Stimulated activated effector memory CD8-positive, alpha-beta T cell treated with anti-CD3 and anti-CD28 coated beads, Interleukin-12 subunit alpha, Interleukin-12 subunit beta, amount 100 ng/mL, for 72 hours (primary cell): ENCODE results near the gene HDAC4.
"Not testable (repeated sequence)": the region's sequence is repeated elsewhere in the genome, so short reads cannot be mapped to it uniquely, and the experiment has no call there.

Source experiments
- ATAC-seq: fragments of 150-1000 bp; cut with Tn5 transposase; 2 replicates; pipeline ENCODE4 v1.10.0; 2021
- DNase-seq, 2 donors: peaks; one replicate each; pipeline ENCODE4 v3.0.0; 2021 to 2022; ENCODE audit warnings: low spot score in 2 of 2
- H3K27ac Mint-ChIP-seq: one replicate; pipeline ENCODE4 v1.8.0; 2022; ENCODE audit warnings: mild to moderate bottlenecking, mixed read lengths
- H3K36me3 Mint-ChIP-seq: one replicate; pipeline ENCODE4 v1.8.0; 2022; ENCODE audit warnings: mild to moderate bottlenecking, mixed read lengths
- H3K4me1 Mint-ChIP-seq: one replicate; pipeline ENCODE4 v1.8.0; 2022; ENCODE audit warnings: mixed read lengths
- H3K4me3 Mint-ChIP-seq: one replicate; pipeline ENCODE4 v1.8.0; 2022; ENCODE audit warnings: mild to moderate bottlenecking, mixed read lengths
- H3K9me3 Mint-ChIP-seq: one replicate; pipeline ENCODE4 v1.8.0; 2022; ENCODE audit warnings: mixed read lengths

The HDAC4 gene

DNA sequence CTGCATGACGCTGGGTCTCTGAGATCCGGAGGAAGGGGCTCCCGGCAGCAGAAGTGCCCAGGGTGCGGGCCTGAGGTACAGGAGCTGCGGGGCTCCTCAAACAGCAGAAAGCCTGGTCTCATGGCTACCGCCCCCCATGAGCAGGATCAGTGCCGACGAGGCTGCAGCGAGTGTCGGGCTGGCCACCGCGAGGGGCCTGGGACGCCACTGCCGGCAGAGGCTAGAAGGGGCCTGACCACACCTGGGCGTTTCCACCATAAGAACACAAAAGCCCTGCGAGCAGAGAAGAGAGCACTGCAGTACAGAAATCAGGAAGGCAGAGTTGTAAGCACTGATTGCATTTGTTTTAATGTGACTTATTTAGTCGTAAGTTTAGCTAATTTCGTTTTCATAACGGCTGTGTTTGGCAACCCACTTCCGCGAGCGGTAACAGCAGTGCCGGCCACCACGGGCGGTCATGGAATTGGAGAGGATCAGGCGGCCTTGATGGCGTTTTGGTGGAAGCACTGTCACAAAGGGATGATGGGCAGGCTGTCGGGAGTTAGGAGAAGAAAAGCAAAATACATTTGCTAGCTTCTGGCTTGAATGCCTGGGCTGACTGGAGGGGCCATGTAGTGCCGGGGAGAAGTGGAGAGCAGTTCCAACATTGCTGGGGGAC is 117.4 kb downstream of the HDAC4 start:
- Mint-ChIP-seq H3K9me3 (no peaks in the 10 kb centered on the region), H3K36me3 (peaks cover 4% of the 10 kb centered on the region), H3K4me1 (peaks cover 40% of the 10 kb centered on the region), H3K27ac (no peak overlapping the region), H3K4me3 (no peak overlapping the region)
- no peak for ATAC-seq
- DNase-seq, result no peak

DNA sequence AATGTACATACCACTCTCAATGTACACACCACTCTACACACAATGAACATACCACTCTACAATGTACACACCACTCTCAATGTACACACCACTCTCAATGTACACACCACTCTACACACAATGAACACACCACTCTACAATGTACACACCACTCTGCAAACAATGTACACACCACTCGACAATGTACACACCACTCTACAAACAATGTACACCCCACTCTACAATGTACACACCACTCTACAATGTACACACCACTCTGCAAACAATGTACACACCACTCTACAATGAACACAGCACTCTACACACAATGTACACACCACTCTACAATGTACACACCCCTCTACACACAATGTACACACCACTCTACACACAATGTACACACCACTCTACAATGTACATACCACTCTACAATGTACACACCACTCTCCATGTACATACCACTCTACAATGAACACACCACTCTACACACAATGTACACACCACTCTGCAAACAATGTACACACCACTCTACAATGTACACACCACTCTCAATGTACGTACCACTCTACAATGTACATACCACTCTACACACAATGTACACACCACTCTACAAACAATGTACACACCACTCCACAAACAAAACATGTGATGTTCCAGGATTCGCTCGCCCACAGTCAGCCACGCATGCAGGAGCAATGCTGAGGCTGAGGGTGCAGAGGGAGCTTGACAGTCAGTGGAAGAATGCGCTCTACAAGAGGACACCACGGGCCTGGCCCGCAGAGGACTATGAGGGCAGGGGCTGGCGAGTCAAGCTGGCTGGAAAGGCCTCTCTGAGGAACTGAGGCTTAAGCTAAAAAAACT is 118.2 kb downstream of the HDAC4 start:
- Mint-ChIP-seq H3K4me3 (no peak overlapping the region), H3K27ac (no peak overlapping the region), H3K36me3 (no peaks in the 10 kb centered on the region), H3K9me3 (no peaks in the 10 kb centered on the region), H3K4me1 (peaks cover 37% of the 10 kb centered on the region)
- no peak for ATAC-seq
- no peak for DNase-seq

- not testable (repeated sequence) for H3K36me3 Mint-ChIP-seq, H3K4me3 Mint-ChIP-seq, H3K9me3 Mint-ChIP-seq, DNase-seq, H3K27ac Mint-ChIP-seq
- peaks cover 34% of the 10 kb centered on the region for H3K4me1 Mint-ChIP-seq
- peak; percentile 76 for ATAC-seq
These were observed 120.4 kb downstream of the HDAC4 start for GRCh38 chr2:239280296-239281017.

DNA sequence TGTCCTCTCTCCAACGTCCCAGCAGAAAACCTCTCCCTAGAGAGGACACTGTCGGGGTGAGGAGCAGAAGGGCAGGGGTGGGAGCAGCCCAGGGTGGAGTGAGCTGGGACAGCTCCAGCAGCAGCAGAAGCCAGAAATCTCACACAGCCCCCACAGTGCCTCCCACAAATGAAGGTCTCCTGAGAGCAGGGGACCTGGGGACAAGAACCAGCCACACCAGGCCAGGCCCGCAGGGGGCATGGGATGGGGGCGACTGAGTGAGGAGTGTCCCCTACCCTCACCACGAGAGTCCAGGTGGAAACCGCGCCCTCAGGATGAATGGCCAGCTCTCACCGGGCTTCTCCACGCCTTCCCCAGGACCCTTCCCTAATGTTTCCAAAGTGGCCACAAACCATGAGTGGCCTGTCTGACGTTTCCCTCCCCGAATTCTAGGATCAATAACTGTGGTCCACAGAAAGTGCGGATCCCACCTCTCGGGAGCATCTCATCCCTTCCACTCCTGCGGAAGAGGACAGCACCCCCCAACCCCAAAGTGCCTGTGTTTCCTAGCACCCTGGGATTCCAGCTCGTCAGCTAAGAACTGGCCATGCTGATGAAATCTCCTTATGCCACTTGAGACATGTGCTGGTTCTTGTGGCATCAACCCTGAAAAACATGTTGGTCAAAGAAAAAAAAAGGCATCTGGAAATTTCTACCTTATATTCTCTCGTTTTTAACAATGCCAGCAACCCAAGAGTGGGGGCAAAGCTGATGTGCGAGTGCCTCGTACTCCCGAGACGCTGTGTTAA is 121.1 kb downstream of the HDAC4 start:
- Mint-ChIP-seq H3K36me3 (peaks cover 5% of the 10 kb centered on the region), H3K4me3 (no peak overlapping the region), H3K4me1 (peaks cover 34% of the 10 kb centered on the region), H3K27ac (no peak overlapping the region), H3K9me3 (no peaks in the 10 kb centered on the region)
- ATAC-seq (no peak), DNase-seq (no peak)

DNA sequence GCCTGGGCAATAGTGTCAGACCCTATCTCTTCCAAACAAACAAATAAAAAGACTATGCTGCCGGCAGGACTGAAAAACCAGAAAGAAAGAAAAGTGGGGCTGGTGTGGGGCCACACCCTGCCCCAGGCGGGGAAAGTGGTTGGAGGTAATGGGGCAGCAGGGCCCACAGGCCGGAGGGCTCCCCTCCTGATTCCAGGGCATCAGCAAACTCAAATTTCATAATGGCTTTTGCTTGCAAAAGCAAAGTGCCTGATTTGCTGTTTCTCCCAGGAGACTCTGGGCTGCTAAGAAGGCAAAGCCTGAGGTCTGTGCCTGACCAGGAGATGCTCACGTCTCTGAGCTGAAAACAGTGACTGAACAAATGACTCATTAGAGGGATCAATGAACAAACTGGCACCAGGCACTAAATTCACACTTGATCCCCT is 121.9 kb downstream of the HDAC4 start:
- Mint-ChIP-seq H3K9me3 (no peaks in the 10 kb centered on the region), H3K27ac (no peak overlapping the region)
- no peak for DNase-seq

DNA sequence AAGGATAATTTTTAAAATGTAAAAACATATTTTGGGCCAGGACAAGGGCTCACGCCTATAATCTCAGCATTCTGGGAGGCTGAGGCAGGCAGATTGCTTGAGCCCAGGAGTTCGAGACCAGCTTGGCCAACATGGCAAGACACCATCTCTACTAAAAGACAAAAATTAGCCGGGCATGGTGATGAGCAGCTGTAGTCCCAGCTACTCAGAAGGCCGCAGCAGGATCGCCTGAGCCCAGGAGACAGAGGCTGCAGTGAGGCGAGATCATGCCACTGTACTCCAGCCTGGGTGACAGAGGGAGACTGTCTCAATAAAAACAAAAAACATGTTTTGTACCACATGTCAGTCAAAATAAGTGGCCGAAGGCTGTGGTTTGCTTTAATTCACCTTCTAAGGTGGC is 122.5 kb downstream of the HDAC4 start:
- ATAC-seq (no peak), DNase-seq (no peak)
- Mint-ChIP-seq H3K4me3 (no peak overlapping the region), H3K4me1 (peaks cover 44% of the 10 kb centered on the region), H3K36me3 (peaks cover 5% of the 10 kb centered on the region), H3K9me3 (no peaks in the 10 kb centered on the region), H3K27ac (no peak overlapping the region)

More for the DNA sequence above, 121.9 kb downstream of the HDAC4 start:
- no peak for ATAC-seq
- no peak overlapping the region for H3K4me3 Mint-ChIP-seq
- H3K4me1 Mint-ChIP-seq, result peaks cover 38% of the 10 kb centered on the region
- H3K36me3 Mint-ChIP-seq, result peaks cover 5% of the 10 kb centered on the region

DNA sequence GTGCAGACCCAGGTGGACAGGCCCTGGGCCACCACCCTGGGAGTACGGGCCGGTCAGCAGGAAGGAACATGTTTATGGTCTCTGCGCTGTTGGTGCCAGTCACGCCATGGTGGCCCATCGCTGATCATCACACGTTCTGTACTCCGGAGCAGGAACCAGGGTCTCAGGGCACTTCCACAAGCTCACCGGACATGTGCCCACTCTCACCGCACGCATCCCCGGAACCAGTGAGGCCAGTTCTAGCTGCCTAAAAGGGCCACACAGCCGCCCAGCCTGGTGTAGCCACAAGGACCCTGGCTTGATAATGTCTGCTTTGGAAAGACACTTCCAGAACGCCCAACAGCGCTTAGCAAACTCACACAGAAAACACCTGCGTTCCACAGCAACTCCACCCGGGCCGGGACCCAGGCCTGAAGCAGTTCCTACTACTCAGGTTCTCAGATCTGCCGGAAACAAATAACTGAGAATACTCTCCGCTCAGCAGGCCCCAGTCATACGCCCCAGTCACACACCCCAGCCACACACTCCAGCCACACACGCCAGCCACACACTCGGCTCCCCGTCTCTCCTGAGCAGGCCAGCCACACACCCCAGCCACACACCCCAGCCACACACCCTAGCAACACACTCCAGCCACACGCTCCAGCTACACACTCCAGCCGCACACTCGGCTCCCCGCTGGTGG is 123.3 kb downstream of the HDAC4 start:
- no peak for DNase-seq
- Mint-ChIP-seq H3K9me3 (no peaks in the 10 kb centered on the region), H3K4me1 (peaks cover 53% of the 10 kb centered on the region), H3K27ac (peak overlapping the region; percentile 69), H3K36me3 (peaks cover 5% of the 10 kb centered on the region), H3K4me3 (no peak overlapping the region)
- ATAC-seq, result no peak

DNA sequence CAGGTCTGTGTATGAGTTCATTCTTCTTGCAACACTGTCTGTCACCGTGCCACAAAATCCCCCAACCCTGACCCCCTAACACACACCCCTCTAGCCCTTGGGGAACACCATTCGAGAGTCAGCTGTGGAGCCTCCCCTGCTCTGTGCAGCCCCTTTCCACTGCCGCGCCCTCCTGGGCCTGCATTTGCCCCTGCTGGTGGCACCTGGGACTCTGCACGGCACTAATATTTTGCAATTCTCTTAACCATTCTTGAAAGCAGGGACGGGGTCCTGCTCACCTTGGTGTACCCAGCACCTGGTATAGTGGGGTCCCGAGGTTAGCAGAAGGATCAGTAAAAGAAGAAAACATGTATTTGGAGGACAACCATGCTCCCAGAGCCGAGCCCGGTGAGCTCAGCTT is 124.0 kb downstream of the HDAC4 start:
- H3K9me3 Mint-ChIP-seq, result no peaks in the 10 kb centered on the region
- ATAC-seq (no peak), DNase-seq (no peak)
- no peak overlapping the region for H3K27ac Mint-ChIP-seq
- no peak overlapping the region for H3K4me3 Mint-ChIP-seq
- peaks cover 5% of the 10 kb centered on the region for H3K36me3 Mint-ChIP-seq
- H3K4me1 Mint-ChIP-seq, result peaks cover 58% of the 10 kb centered on the region

- peak overlapping the region; percentile 70 for H3K4me3 Mint-ChIP-seq
- DNase-seq (no peak), ATAC-seq (no peak)
- peaks cover 5% of the 10 kb centered on the region for H3K36me3 Mint-ChIP-seq
- H3K27ac Mint-ChIP-seq, result no peak overlapping the region
- no peaks in the 10 kb centered on the region for H3K9me3 Mint-ChIP-seq
- peaks cover 58% of the 10 kb centered on the region for H3K4me1 Mint-ChIP-seq
These were observed 124.7 kb downstream of the HDAC4 start for GRCh38 chr2:239275847-239276831.

DNA sequence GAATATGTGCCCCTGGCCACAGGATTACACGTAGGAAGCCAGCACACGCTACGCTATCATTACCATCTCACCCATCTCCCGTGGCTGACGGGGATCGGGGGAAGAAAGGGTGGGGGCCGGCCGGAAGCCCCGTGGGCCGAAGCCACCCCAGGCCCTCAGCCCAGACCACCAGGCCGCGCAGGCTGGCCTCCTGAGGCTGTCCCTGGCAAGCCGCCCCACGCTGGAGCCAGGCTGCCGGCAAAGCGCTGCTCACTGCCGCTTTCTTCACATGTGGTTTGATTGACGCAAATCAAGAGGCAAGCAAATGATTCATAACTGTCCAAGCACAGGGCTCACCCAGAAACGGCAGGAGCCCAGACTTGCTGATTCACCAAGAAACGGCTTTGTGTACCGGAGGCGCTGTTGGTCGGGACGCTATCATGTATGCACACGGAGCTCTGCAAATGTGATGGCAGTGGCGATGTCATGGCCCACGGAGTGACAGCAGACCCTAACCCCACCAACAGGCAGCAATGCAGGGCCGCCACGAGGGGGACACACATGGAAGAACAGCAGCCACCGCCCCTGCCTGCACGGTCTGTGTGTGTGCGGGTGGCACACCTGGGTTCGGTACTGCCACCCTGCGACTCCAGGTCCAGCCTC is 125.7 kb downstream of the HDAC4 start:
- Mint-ChIP-seq H3K27ac (peak overlapping the region; percentile 88), H3K4me3 (peak overlapping the region; percentile 70), H3K9me3 (no peaks in the 10 kb centered on the region), H3K36me3 (peaks cover 5% of the 10 kb centered on the region), H3K4me1 (peaks cover 62% of the 10 kb centered on the region)
- ATAC-seq, result peak; percentile 95
- DNase-seq, result peak; percentile 56 to 86

DNA sequence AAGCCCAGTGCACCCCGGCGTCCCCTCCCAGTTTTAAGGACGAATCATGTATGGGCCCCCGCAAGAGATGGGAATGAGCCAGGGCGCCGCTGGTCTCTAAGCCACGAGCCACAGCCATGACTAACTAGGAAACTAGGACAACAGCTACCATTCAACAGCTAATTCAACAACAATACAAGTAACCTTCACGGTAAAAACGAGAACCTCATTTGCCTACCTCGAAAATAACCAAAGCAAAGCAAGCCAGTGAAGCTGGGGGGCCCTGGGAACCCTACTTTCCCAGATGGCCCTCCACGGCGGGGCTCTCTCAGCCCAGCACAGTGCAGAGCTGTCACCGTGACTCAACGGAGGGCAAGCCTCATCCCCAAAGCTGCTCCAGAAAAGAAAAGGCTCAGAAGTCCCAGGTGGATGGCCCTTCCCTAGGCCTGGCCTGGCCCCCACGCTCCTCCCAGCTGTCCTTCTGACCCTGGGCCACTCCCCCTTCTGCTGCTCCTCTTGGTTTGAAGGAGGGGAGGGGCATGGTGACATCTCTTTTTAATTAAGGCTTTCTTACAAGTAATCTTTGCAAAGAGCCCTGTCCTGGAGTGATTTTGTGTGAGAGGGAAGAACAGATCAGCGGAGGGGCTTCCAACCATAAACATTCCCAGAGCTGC is 126.3 kb downstream of the HDAC4 start:
- DNase-seq (no peak), ATAC-seq (peak; percentile 68)
- no peaks in the 10 kb centered on the region for H3K9me3 Mint-ChIP-seq
- peak overlapping the region; percentile 88 for H3K27ac Mint-ChIP-seq
- peak overlapping the region; percentile 70 for H3K4me3 Mint-ChIP-seq
- peaks cover 69% of the 10 kb centered on the region for H3K4me1 Mint-ChIP-seq
- peaks cover 8% of the 10 kb centered on the region for H3K36me3 Mint-ChIP-seq

GRCh38 chr2:239273280-239274234 is 127.3 kb downstream of the HDAC4 start:
- H3K9me3 Mint-ChIP-seq, result no peaks in the 10 kb centered on the region
- peak overlapping the region; percentile 60 for H3K27ac Mint-ChIP-seq
- ATAC-seq (no peak), DNase-seq (no peak)
- peak overlapping the region; percentile 70 for H3K4me3 Mint-ChIP-seq
- H3K36me3 Mint-ChIP-seq, result peaks cover 17% of the 10 kb centered on the region
- peaks cover 78% of the 10 kb centered on the region for H3K4me1 Mint-ChIP-seq
